HG03469 (cell line): ENCODE results near the gene POGLUT2.

ENCODE experiments used
- ATAC-seq: cut with Tn5 transposase; IDR thresholded peaks from one replicate; pipeline ENCODE4 v1.9.1; 2021; ENCODE audit warnings: mild to moderate bottlenecking, moderate library complexity, moderate number of reproducible peaks; ENCODE audit not compliant: unreplicated experiment

POGLUT2 gene

DNA sequence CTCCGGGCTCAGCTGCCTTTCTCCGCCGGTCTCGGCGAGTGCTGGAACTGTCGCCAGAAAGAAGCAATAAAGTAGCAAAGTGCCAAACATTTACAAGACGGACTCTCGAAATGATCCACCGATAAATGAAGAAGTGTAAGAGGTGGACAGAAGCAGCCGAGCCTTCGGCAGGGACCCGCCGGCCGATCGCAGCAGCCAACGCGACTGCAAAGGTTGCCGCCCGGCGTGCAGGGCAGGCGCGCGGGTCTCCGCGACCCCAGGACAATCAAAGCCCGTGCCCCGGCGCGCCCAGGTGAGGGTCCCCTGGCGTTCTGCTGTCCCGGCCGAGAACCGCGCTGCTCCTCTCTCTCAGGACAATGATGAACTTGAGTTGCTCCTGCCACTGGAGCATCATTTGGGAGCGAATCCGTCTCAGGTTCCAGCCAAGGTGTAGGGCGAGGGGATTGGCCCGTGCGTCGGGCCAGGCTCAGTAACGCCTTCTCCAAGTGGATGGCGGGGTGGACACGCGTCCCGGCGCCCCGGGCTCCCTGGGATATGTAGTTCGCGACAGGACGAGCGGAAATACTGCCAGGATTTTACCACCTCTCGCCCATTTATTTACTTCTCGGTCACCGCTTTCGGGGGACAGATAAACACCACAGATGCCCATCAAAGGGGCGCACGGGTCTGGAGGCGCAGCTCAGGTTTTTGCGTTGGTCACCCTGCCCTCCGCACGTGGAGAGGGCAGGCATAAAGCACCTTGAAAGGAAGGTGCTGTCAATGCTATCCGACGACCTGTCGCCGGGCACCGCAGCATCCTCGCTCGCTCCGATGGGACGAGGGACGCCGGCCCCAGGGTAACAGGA lies at the start of gene POGLUT2, which contains the start of gene BIVM:
Gene POGLUT2, minus strand, starts transcription at position 396 of the 845 bp plus-strand sequence. Its CDS starts 306 bp downstream, at position 90.
Gene BIVM, plus strand, starts transcription at position 539 of the 845 bp plus-strand sequence. CDS start 8,149 bp downstream, outside the sequence.
- peak; percentile 76 for ATAC-seq

DNA sequence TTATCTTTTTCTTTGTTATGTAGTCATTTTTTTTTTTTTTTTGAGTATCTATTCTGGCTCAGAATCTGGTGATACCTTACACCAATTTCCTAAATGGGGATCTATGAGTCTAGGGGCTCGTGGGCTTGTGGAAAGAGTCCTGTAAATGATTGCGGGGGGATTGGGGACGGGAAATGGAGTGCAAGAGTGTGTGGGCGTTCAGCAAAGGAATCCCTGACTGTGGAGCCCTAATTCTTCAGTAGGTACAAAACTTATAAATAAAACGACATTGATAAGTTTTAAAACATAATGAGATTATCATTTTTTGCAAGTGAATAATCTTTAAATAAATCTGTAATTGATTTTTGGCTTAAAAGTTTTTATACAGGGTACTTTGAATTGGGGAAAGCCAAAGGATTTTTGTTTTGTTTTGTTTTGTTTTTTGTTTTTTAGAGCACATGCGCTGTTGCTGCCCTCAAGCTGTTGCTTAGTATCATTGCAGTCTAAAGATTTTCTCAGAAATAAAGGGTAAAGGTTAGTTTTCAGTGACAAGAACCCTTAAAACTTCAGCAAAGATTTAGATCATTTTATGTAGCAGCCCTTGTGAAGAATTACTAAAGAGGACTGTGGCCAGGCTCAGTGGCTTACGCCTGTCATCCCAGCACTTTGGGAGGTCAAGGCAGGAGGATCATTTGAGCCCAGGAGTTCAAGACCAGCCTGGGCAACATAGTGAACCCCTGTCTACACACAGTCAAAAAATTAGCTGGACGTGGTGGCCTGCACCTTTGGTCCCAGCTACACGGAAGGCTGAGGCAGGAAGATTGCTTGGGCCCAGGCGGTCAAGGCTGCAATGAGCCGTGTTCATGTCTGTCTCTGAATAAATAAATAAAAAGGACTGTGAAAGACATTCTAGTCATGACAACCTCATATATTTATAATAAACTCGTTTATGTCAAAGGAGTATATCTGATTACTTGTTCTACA lies 48.8 kb upstream of the POGLUT2 start:
- ATAC-seq: no peak

DNA sequence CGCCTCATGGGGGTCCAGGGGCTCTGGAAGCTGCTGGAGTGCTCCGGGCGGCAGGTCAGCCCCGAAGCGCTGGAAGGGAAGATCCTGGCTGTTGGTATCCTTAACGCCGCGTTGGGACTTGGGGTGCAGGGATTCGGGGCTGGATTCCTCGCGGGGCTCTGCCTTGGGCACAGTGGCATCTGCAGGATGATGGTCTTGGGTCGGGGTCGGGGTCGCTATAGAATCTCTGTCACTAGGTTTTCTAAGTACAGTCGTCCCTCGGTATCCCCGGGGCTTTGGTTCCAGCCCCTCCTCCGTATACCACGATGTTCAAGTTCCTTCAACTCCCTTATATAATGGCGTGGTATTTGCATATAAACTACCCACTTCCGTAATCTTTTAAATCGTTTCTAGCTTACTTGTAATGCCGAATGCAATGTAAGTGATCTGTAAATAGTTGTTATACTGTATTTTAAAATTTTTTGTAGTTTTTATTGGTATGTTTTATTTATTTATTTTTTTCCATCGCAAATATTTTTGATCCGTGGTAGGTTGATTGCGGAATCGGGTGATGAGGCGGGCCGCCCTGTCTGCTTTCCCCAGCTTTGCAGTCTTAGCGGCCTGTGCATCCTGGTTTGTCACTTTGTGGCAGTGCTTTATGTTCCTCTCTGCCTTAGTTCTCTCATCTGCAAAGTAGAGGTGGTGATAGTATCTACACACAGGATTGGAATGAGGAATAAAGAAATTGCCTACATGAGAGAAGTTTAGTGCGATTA lies 47.7 kb upstream of the POGLUT2 start:
- ATAC-seq: peak; percentile 24

DNA sequence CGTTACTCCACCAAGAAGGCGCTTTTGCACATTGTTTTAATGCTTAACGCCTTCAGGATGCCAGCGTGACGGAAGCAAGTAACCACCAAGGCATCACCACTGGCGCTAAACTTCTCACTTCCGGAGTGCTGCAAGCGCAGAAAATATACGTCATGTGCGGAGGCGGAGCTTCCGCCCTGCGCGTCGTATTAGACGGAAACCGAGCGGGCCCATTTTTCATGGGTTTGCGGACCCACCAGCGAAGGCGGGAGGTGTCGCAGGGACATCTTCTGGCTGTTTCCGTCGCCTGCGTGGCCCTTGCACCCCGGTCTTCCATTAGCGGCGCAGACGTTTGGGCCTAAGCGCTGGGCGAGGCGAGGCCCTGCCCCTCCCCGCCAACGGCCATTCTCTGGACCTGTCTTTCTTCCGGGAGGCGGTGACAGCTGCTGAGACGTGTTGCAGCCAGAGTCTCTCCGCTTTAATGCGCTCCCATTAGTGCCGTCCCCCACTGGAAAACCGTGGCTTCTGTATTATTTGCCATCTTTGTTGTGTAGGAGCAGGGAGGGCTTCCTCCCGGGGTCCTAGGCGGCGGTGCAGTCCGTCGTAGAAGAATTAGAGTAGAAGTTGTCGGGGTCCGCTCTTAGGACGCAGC lies 47.0 kb upstream of the POGLUT2 start, which contains the start of gene ERCC5:
Gene ERCC5, plus strand, starts transcription at position 403 of the 631 bp plus-strand sequence. CDS start 235 bp downstream, outside the sequence.
- ATAC-seq: peak; percentile 75

DNA sequence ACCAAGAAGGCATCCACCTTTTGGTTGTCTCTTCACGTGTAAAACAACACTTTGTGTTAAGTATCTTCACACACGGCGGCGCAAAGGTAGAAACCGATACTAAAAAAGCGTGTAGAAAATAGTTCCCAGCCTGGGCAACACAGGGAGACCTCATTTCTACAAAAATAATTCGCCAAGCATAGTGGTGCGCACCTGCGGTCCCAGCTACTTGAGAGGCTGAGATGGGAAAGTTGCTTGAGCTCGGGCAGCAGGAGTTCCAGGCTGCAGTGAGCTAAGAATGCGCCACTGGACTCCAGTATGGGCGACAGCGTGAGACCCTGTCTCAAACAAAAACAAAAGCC lies 46.5 kb upstream of the POGLUT2 start:
- ATAC-seq: peak; percentile 7

DNA sequence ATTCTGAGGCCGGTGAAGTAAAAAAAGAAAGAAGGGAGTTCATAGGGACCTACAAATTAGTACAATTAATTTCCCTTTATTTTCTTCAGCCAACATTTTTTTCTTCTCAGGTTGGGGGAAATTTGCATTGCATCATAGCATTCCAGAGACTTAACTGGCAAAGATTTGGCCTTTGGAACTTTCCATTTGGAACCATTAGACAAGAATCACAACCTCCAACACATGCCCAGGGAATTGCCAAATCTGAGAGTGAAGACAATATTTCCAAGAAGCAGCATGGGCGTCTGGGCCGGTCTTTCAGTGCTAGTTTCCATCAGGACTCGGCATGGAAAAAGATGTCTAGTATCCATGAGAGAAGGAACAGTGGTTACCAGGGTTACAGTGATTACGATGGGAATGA lies 40.7 kb upstream of the POGLUT2 start:
- no peak for ATAC-seq

DNA sequence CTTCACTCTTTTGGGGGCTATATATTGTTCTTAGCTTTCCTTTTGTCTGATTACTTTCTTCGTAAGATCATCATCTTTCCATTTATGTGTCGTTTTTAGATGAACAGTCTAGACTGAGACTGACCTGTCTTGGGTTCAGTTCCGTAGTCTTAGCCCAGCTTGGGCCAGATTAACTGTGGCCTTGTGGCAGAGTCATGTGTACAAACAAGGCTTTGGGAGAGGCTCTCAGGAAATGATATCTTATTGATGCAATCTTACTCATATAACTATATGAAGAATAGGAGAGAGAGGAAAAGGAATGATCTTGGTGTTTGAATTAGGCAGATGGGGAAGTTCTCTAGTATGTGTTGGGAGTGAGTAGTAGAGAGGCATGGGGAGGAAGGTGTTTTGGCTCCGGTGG lies 40.2 kb upstream of the POGLUT2 start:
- ATAC-seq: no peak

DNA sequence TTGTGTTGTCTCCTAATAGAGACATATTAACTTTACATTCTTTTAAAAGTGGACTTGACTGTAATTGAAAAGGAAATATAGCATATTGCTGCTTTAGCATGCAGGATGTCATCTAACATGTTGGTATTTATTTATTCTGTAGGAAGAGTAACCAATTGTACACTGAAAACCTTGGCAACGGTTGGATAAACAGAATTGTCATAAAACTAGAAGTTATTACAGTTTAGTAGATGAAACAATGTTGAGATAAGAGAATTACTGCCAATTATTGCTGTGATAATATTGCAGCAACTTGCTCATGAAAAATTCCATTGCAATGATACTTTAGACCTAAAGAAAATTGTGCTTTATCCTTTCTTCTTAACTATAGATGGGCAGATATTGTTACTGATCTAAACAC lies 39.5 kb upstream of the POGLUT2 start:
- ATAC-seq: no peak

DNA sequence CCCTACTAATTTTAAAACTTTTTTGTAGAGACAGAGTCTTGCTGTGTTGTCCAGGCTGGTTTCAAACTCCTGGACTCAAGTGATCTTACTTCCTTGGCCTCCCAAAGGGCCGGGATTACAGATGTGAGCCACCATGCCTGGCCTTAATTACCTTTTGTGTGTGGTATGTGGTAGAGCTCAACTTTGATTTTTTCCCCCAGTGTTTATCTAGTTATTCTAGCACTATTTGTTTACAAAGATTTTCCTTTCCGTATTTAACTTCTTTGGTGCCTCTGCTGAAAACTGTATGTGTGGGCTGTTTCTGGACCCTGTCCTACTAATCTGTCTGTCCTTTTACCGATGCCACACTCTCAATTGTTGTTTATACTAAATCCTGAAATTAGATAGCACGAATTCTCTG lies 37.7 kb upstream of the POGLUT2 start:
- ATAC-seq: no peak

DNA sequence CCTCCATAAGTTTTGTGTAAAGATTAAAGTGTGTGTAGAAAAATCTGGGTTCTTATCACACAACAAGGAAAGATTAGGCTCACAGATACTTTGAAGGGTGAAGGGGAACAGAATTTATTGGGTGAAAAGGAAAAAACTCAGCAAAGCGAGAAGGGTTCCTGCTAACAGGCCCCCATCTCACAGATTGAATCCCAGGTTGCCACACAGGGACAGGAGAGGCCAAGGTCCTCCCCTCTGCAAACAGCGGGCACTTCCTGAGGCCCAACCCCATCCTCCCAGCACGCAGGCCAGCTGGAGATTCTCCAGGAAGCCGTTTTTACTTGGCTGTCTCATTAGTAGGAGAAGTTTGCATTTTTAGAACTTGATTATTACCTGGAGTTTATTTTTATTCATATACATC lies 31.9 kb upstream of the POGLUT2 start:
- ATAC-seq: no peak

DNA sequence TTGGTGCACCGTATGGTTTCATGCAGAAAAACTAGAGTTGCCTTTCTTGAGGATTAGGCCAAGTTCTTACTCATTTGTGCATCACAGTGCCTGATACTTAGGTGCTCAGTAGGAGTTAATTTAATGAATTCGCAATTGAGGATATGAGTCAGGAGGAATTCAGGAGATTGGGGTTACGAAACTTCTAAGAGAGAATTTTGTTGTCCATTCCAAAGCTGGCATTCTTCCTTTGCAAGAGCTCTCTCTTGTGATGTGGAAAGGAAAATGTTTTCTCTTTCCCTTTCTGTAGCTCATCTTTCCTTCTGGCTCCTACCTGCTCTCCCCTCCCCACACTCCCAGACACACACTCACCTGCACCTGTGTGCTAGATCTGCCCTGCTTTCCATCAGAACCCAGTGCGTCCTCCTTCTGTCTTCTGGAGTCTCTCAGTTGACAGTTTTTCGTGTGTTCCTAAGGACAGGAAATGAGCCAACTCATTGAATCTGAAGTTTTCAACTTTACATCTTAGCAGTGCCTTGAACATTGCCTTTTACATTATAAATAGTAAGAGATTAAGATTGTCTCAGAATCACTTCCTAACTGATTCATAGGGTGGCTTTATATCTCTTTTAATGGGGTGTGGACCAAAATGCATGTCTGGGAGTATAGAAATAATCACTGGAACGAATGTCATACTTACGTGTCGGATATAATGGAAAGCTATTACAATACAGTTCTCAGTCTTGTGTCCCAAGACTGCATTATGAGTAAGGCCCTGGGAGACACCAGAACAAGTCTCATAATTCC lies 27.3 kb upstream of the POGLUT2 start:
- ATAC-seq: no peak

DNA sequence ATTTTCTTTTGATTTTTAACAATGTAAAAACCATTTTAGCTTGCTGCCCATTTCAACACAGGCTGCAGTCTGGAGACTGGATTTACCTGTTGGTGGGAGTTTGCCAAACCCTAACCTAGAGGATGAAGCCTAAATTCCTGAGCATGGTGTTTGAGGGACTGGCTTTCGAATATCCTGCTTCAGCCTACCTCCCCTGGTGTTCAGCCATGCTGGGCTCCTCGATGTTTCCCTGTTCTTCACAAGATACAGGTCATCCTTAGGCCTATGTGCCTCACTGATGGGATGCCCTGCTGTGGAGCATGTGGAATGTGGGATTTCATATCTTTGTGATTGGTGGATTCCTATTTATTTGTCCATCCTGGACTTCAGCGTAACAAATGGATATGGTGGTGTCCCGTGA lies 26.6 kb upstream of the POGLUT2 start:
- no peak for ATAC-seq

DNA sequence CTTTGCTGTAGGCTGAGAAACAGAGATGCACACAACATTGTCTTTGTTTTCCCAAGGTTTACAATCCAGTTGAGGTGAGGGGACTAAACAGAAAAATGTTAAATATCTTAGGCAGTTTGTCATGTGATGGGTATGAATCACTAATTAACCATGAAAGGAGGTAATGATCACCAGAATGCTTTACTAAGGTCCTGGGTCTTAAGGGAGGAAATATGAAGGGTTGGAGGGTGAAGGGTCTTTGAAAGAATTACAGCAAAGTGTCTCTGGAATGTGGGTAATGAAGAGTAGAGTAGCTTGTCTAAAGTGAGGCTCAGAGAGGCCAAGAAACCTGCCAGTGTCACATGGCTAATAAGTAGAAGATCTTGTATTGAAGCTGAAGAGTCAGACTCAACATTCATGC lies 19.1 kb upstream of the POGLUT2 start:
- no peak for ATAC-seq

DNA sequence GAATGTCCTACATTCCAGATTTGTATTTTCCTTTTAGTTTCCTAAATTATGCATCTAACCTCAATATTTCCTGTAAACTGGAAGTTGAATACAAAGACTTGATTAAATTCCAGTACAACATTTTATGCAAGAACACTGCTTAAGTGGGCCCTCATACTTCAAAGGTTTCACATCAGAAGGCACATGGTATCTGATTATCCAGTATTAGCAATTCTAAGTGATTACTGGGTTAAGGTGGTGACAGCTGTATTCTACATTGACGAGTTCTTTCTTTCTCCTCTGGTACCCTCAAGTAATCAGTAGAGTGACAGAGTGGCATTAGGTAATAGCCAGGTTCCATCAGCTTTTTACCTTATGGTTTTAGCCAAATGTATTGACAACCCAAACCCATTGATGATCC lies 18.5 kb upstream of the POGLUT2 start:
- ATAC-seq: no peak

DNA sequence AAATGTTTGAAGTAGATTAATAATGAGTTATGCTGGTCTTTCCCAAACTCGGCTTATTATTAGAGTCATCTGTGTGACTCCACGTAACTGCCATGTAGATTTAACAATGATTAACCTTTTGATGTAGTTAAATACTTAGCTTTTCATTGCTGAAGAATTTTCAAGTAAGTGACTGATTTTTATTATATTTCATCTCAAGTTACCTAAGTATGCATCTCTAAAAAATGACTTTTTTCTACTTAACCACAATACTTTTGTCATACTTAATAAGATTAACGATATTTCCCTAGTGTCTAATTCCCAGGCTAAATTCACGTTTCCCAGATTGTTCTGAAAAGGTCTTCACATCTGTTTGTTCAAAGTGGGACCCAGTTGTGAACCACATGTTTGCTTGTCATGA lies 17.9 kb upstream of the POGLUT2 start:
- ATAC-seq: no peak

DNA sequence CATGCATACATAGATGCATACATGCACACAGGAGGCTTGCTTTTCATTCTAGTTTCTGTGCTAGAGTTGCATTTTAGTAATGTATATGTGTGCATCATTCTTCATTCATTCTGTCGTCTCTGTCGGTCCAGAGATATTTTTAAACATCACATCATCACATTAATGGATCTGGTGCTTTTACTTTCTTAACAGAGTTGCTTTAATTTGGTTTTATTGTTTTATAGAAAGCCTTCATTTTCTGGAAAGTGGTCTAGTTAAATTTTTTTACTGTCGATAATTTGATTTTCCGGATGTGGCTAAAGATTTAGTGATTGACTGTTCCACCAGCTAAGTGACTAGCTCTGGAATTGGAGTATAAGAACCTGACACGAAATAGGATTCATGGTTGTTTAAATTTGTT lies 17.0 kb upstream of the POGLUT2 start:
- no peak for ATAC-seq

DNA sequence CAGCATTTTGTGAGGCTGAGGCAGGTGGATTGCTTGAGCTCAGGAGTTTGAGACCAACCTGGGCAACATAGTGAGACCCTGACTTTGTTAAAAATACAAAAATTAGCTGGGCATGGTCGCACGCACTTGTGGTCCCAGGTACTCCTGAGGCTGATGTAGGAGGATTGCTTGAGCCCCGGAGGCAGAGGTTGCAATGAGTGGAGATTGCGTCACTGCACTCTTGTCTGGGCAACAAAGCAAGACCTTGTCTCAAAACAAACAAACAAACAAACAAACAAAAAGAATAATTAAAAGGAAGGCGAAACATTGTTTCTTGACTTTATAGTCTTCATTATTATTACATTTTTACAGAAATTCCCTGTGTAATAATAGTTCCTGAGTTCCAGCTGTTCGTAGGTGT lies 16.0 kb upstream of the POGLUT2 start:
- no peak for ATAC-seq

DNA sequence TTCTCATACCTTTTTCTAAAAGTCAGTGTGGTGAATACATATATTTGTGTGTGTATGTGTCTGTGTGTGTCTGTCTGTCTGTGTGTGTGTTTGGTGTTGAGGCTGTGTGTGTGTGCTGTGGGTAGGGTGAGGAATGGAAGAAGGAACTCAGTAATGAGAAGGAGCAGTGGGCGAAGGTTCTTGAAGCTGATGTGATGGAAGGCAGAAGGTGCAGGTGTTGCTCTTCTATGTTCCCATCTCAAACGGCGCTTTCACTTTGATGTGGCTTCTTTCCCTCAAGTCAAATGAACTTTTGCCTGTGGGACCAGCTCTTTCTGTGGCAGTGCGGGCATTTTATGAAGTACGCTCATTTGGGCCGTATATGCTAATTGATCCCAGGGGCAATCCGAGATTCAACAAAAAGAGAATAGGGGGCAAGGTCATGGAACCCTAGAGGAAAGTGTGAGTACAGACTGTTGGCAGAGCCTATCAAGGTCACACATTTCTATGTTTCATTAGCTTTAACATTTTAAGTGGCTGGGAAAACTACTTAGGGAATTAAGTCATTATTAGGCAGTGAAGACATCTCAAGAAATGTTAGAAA lies 15.3 kb upstream of the POGLUT2 start:
- no peak for ATAC-seq

DNA sequence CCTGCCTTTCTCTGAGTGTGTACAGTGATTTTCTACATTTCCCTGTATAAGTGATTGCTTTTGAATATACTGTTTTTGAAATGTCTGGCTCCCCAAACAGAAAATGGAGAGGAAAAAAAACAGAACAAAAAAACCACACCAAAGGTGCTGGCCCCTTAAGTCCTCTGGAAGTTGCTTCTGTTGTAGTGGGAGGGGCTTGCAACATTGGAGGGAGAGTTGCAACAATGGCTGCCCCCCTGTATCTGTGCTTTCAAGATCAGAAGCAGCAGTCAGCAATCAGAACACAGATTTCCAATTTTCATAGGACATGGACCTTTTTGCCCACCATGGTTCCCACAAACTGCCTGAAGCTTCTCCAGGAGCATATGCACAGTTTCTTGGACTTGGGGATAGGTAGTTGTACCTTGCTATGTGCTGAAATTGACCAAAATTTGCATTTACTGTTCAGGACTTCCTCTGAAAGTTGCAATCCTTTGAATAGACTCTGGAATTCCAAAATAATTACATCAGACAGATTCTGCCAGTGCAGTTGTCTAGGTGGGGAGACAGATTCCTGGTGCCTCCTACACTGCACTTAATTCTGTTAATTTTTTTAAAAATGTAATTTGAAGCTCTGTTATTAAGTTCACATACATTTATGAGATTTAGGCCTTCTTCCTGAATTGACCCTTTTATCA lies 14.0 kb upstream of the POGLUT2 start:
- no peak for ATAC-seq
